Activated naive CD8-positive, alpha-beta T cell treated with anti-CD3 and anti-CD28 coated beads for 36 hours (primary cell): ENCODE data around the gene MCC. TPM values are rescaled to one million over a fixed set of nuclear protein-coding genes. Genes with fewer than 3 reads are reported as not detected.

Source experiments
- DNase-seq: peaks from one replicate; pipeline ENCODE4 v3.0.0; 2021
- H3K27ac Mint-ChIP-seq: one replicate; pipeline ENCODE4 v1.8.0; 2022; ENCODE audit warnings: mild to moderate bottlenecking, moderate library complexity, mixed read lengths
- H3K27me3 Mint-ChIP-seq: one replicate; pipeline ENCODE4 v1.8.0; 2022; ENCODE audit warnings: mild to moderate bottlenecking, mixed read lengths
- H3K36me3 Mint-ChIP-seq: one replicate; pipeline ENCODE4 v1.8.0; 2021; ENCODE audit warnings: mild to moderate bottlenecking, mixed read lengths
- H3K4me1 Mint-ChIP-seq: one replicate; pipeline ENCODE4 v1.8.0; 2021; ENCODE audit warnings: mixed read lengths
- H3K4me3 Mint-ChIP-seq: one replicate; pipeline ENCODE4 v1.8.0; 2022; ENCODE audit warnings: mild to moderate bottlenecking, moderate library complexity, mixed read lengths
- H3K9me3 Mint-ChIP-seq: one replicate; pipeline ENCODE4 v1.8.0; 2022; ENCODE audit warnings: mixed read lengths
- total RNA-seq, 2 experiments: library from RNA; stranded (reverse); gene quantifications; one replicate each; pipeline ENCODE4 v1.2.3, GENCODE V29; 2021

The MCC gene
- total RNA-seq, 2 experiments from 2014 or later, result 2.4 to 2.9 TPM

GRCh38 chr5:113064806-113065205, 423.4 kb downstream of the MCC start:
- Mint-ChIP-seq H3K27me3 (no peaks in the 10 kb centered on the region), H3K4me3 (no peak overlapping the region), H3K9me3 (no peaks in the 10 kb centered on the region), H3K36me3 (no peaks in the 10 kb centered on the region), H3K27ac (no peak overlapping the region), H3K4me1 (peaks cover 21% of the 10 kb centered on the region)
- no peak for DNase-seq

DNA sequence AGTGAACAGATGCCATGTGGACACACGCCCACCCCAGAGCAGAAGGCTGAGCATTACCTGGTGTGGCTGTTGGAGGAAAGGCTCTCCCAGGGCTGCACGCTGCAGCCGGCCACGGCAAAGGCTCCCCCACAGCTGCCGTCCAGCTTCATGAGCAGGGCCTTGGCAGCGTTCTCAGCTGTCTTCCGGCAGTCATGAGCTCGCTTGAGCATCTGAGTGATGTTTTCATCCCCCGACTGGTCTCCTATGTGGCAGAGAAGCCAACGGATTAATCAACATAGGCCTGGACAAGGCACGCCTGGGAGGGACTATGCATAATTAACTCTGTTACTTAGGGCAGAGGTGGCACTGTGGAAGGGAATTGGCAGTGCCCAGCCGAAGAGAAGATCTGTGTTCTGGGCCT, 424.3 kb downstream of the MCC start:
- DNase-seq, result no peak
- Mint-ChIP-seq H3K4me1 (peaks cover 24% of the 10 kb centered on the region), H3K4me3 (no peak overlapping the region), H3K9me3 (no peaks in the 10 kb centered on the region), H3K27ac (no peak overlapping the region), H3K36me3 (no peaks in the 10 kb centered on the region), H3K27me3 (no peaks in the 10 kb centered on the region)

DNA sequence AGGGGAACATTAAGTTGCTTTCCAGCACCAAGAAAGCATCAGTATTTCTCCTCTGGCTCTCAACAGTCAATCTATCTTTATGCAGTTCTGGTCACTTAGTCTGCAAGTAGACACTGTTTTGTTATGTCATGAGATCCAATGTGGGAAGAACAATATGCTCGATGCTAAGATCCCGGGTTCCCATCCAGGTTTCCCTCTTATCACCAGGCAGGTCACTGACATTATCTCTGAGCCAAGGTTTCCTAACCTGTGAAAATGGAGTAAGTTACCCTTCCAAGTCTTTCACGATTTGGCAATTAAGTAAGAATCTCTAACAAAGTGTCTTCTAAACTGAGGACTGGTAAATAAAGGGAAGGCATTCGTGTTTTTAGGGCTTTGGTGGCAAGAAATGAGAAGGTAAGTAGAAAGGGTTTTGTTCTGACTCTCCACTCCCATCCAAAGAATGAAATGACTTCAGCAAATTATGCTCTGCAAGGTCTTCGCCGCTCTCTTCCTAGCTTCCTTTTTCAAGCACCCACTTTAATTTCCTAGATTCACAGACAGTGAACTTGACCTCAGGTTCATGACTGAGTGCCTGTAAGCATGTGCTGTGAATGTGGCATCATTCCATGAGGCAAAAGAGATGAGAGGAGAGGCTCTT, 425.3 kb downstream of the MCC start:
- no peak for DNase-seq

DNA sequence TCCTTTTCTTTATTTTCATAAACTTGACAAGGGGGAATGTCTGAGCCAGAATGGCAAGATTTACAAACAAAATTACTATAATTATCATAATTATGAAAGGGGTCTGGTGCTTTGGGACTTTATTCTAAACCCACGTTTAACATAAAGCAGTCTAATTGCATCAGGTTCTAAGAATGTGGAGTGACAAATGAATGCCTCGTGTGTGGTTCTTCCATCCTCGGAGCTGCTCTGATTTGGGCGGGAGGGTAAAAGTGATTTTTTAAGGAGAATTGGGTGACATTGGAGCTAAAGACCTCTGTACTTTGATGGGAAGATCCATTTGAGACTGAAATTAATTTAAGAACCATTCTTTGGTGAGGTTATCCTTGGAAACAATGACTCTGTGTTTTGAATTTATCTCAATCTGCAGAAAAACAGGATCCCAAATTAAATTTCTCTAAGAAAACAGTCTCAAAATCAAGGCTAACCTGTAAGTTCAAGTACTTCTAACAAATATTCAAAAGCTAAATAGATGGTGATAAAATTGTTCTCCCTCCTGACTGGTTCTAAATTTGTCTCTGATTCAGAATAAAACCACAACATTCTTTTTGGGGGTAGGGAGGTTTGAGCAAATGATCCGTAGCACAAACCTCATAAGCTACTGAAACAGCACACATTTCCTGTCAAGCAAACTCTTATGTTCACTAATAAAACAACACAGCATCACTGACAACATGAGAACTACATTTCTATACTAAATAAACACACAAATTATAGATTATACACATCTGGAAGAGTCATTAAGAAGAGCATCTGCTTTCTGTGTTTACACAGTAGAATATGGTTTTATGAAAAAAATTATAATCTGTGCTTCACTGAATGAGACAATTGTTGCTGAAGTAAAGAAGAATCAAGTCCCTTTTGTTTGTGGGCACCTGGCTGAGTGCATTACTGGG, 426.1 kb downstream of the MCC start:
- H3K9me3 Mint-ChIP-seq, result no peaks in the 10 kb centered on the region
- no peak overlapping the region for H3K27ac Mint-ChIP-seq
- no peaks in the 10 kb centered on the region for H3K36me3 Mint-ChIP-seq
- H3K4me1 Mint-ChIP-seq, result peaks cover 24% of the 10 kb centered on the region
- no peak overlapping the region for H3K4me3 Mint-ChIP-seq
- H3K27me3 Mint-ChIP-seq, result no peaks in the 10 kb centered on the region
- DNase-seq, result no peak

More for the DNA sequence above, 425.3 kb downstream of the MCC start:
- Mint-ChIP-seq H3K9me3 (no peaks in the 10 kb centered on the region), H3K27me3 (no peaks in the 10 kb centered on the region), H3K27ac (no peak overlapping the region), H3K4me1 (peaks cover 24% of the 10 kb centered on the region), H3K4me3 (no peak overlapping the region), H3K36me3 (no peaks in the 10 kb centered on the region)

DNA sequence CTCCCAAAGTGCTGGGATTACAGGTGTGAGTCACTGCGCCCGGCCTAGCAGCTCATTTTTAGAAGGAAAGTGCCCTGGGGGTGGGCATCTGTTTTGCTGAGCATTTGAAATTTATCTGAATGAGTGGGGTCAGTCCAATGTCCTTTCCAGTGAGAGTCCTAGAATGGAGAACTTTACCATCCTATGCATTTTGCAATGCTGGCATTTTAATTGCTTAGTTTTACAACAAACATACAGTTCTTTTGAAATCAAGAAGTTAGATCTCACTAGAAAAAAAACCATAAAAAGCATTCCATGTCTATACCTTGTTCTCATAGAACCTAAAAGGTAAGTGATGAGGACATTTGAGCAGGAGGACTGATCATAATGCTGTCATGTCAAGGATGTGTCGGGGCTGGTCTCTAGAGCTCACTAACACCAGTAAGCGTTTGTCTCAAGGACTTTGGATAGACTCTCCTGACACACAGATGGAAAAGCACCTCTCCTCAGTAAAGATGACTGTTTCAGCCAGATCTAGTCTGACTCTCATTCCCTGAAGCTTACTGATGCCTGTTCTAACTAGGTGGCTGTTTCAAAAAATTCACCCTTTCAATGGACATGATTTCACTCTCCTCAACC, 427.7 kb downstream of the MCC start:
- Mint-ChIP-seq H3K4me1 (peaks cover 20% of the 10 kb centered on the region), H3K4me3 (no peak overlapping the region), H3K36me3 (no peaks in the 10 kb centered on the region), H3K9me3 (no peaks in the 10 kb centered on the region), H3K27me3 (no peaks in the 10 kb centered on the region), H3K27ac (no peak overlapping the region)
- DNase-seq, result no peak

- no peak overlapping the region for H3K4me3 Mint-ChIP-seq
- no peak for DNase-seq
- no peaks in the 10 kb centered on the region for H3K36me3 Mint-ChIP-seq
- H3K9me3 Mint-ChIP-seq, result no peaks in the 10 kb centered on the region
- no peaks in the 10 kb centered on the region for H3K27me3 Mint-ChIP-seq
- H3K27ac Mint-ChIP-seq, result no peak overlapping the region
- H3K4me1 Mint-ChIP-seq, result peaks cover 20% of the 10 kb centered on the region
Observed at GRCh38 chr5:113059232-113060040, 428.8 kb downstream of the MCC start.

DNA sequence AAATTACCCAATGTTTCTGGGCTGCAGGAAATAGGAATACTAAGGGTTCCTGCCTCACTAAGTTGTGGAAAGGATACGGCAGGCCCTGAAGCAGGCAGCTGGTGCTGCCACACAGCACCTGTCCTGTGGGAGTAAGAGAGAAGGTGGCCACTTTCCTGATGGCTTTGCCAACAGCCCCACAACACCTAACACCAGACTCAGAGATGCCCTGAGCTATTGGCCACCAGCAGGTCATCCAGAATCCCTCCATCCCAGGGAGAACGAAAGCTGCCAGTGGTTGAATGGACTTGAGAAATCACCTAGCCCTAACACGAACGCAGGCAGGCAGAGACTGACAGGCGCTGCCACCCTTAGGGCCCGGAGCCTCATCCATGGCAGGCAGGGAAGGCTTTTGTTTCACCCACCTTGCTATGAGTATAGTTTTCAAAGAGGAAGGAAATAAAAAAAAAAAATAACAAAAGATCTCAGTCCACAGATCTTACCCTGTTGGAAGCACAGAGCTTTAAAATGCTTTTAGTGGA, 429.5 kb downstream of the MCC start:
- DNase-seq, result no peak
- peaks cover 20% of the 10 kb centered on the region for H3K4me1 Mint-ChIP-seq
- H3K27ac Mint-ChIP-seq, result no peak overlapping the region
- no peak overlapping the region for H3K4me3 Mint-ChIP-seq
- H3K36me3 Mint-ChIP-seq, result no peaks in the 10 kb centered on the region
- H3K9me3 Mint-ChIP-seq, result no peaks in the 10 kb centered on the region
- no peaks in the 10 kb centered on the region for H3K27me3 Mint-ChIP-seq

GRCh38 chr5:113058269-113058668, 430.0 kb downstream of the MCC start:
- Mint-ChIP-seq H3K27me3 (no peaks in the 10 kb centered on the region), H3K4me3 (no peak overlapping the region), H3K36me3 (no peaks in the 10 kb centered on the region), H3K9me3 (no peaks in the 10 kb centered on the region), H3K27ac (no peak overlapping the region), H3K4me1 (peaks cover 20% of the 10 kb centered on the region)
- DNase-seq, result no peak

- no peak overlapping the region for H3K27ac Mint-ChIP-seq
- no peak for DNase-seq
- H3K27me3 Mint-ChIP-seq, result no peaks in the 10 kb centered on the region
- no peaks in the 10 kb centered on the region for H3K9me3 Mint-ChIP-seq
- no peaks in the 10 kb centered on the region for H3K36me3 Mint-ChIP-seq
- peaks cover 14% of the 10 kb centered on the region for H3K4me1 Mint-ChIP-seq
- no peak overlapping the region for H3K4me3 Mint-ChIP-seq
Observed at GRCh38 chr5:113057557-113057984, 430.7 kb downstream of the MCC start.

GRCh38 chr5:113056988-113057387, 431.3 kb downstream of the MCC start:
- no peaks in the 10 kb centered on the region for H3K36me3 Mint-ChIP-seq
- peaks cover 9% of the 10 kb centered on the region for H3K4me1 Mint-ChIP-seq
- no peaks in the 10 kb centered on the region for H3K27me3 Mint-ChIP-seq
- DNase-seq, result no peak
- no peak overlapping the region for H3K27ac Mint-ChIP-seq
- H3K9me3 Mint-ChIP-seq, result no peaks in the 10 kb centered on the region
- H3K4me3 Mint-ChIP-seq, result no peak overlapping the region

- no peak overlapping the region for H3K4me3 Mint-ChIP-seq
- H3K36me3 Mint-ChIP-seq, result no peaks in the 10 kb centered on the region
- no peaks in the 10 kb centered on the region for H3K27me3 Mint-ChIP-seq
- peaks cover 6% of the 10 kb centered on the region for H3K4me1 Mint-ChIP-seq
- H3K27ac Mint-ChIP-seq, result no peak overlapping the region
- H3K9me3 Mint-ChIP-seq, result no peaks in the 10 kb centered on the region
- no peak for DNase-seq
Observed at GRCh38 chr5:113054899-113055298, 433.4 kb downstream of the MCC start.

DNA sequence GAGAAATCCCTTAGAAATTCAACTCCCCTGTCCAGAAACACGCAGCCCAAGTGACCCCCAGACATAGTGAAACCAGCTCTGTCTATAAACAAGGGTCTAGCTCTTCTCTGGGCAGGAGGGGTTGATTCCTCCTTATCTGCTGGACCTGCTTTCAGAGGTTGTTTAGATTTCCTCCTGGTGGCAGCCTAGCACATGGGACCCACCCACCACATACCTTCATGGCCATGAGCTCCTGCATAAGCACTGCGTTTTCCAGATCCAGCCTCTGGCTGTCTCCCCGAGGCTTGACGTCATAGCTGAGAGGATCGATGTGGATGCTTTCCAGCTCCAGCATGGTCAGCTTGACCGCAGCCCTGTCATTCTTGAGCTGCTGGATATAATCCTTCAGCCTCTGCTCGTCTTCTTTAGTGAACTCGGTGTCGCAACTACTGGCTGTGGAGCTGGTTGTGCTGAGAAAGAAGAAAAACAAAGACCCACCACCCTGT, 434.7 kb downstream of the MCC start:
- Mint-ChIP-seq H3K27me3 (no peaks in the 10 kb centered on the region), H3K27ac (no peak overlapping the region), H3K4me1 (peaks cover 3% of the 10 kb centered on the region), H3K4me3 (no peak overlapping the region), H3K9me3 (no peaks in the 10 kb centered on the region), H3K36me3 (no peaks in the 10 kb centered on the region)
- no peak for DNase-seq

DNA sequence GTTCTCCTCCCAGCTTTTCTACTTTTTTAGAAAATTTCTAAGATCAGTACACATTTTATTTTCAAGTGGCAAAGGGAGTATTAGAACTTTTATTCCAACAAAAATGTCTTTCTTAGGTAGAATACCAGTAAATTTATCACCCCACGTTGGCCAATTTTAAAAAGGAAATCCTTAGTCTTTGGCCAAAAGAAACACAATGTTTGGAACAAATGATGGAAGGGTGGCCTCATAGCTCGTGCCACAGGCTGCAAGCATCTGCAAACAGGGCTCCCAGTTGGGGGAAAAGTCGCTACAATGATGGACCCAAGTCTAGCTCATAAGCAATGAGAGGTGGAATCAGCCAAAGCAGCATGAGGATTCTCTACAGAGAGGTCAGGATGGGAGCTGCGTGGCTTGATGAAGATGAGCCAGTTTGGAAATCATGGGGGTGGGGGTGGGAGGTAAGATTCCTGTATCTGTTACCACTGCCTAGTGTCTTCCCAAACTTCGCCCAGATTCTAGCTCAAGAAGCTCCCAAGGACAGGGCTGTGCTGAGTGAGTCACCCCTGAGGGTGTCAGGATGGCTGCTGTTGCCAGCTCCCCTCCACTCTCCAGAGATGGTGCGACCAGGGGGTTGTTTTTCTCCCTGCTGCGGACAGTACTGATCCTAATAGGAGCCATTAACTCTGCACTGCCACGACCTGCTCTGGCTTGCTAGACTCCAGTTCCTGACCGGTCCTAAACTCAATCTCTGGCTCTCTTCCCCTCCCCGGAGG, 436.0 kb downstream of the MCC start:
- Mint-ChIP-seq H3K27ac (no peak overlapping the region), H3K27me3 (no peaks in the 10 kb centered on the region), H3K4me1 (peaks cover 3% of the 10 kb centered on the region), H3K36me3 (no peaks in the 10 kb centered on the region), H3K9me3 (no peaks in the 10 kb centered on the region), H3K4me3 (no peak overlapping the region)
- DNase-seq, result no peak
